Measurements from ENCODE around the gene ZNF839.
A peak's percentile ranks its signal among the peaks of the same experiment; 100 is the strongest.

Gene ZNF839

GRCh38 chr14:102319351-102320032 is at the start of gene ZNF839:
Gene ZNF839 (plus strand): TSS chr14:102319746. CDS start chr14:102319766, 20 bp downstream.
- TF ChIP-seq, protein P1, sequence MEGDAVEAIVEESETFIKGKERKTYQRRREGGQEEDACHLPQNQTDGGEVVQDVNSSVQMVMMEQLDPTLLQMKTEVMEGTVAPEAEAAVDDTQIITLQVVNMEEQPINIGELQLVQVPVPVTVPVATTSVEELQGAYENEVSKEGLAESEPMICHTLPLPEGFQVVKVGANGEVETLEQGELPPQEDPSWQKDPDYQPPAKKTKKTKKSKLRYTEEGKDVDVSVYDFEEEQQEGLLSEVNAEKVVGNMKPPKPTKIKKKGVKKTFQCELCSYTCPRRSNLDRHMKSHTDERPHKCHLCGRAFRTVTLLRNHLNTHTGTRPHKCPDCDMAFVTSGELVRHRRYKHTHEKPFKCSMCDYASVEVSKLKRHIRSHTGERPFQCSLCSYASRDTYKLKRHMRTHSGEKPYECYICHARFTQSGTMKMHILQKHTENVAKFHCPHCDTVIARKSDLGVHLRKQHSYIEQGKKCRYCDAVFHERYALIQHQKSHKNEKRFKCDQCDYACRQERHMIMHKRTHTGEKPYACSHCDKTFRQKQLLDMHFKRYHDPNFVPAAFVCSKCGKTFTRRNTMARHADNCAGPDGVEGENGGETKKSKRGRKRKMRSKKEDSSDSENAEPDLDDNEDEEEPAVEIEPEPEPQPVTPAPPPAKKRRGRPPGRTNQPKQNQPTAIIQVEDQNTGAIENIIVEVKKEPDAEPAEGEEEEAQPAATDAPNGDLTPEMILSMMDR (IDR thresholded peaks at IDR 0.05; ENCODE audit: control insufficient read depth, extremely low read depth, insufficient read depth) = no peak
- peak within 1 kb of the TSS; percentile 77 for H3K4me3 ChIP-seq (ENCODE audit: low read depth, low read length)
- DNase-seq (ENCODE audit: low read depth) = peak; percentile 59

GRCh38 chr14:102272392-102272791 is 47.2 kb upstream of the ZNF839 start:
- H3K4me3 ChIP-seq (ENCODE audit: low read depth, low read length) = no peak overlapping the region
- TF ChIP-seq, protein P1 (IDR thresholded peaks at IDR 0.05; ENCODE audit: control insufficient read depth, extremely low read depth, insufficient read depth) = no peak
- DNase-seq (ENCODE audit: low read depth) = no peak

GRCh38 chr14:102275866-102276265 is 43.7 kb upstream of the ZNF839 start:
- no peak overlapping the region for H3K4me3 ChIP-seq (ENCODE audit: low read depth, low read length)
- TF ChIP-seq, protein P1 (IDR thresholded peaks at IDR 0.05; ENCODE audit: control insufficient read depth, extremely low read depth, insufficient read depth) = no peak
- DNase-seq (ENCODE audit: low read depth) = no peak

DNA sequence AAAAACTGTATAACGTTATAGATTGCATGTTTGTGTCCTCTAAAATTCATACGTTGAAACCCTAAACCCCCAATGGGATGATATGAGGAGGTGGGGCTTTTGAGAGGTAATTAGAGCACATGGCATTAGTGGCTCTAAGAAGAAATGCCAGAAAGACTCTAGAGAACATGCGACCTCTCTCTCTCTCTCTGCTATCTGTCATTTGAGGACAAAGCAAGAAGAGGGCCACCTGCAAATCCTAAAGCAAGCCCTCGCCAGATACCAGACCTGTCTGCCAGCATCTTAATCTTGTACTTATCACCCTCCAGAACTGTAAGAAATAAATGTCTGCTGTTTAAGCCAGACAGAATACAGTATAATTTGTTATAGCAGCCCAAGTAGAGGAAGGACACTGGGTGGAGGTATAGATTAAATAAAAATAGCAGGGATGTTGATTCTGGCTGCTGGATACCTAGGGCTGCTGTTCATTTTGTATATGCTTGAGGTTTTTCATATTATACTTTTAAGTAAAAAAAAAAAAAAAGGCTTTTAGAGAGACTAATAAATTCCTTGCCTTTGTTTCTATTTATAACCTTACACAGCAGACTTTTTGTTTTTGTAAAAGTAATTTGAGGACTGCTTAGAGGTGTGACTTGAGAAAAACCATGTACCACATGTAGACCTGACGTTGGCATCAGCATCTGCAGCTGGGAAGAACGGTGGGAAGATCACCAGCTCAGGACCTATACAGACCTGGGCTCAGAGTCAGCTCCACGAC is 41.5 kb upstream of the ZNF839 start:
- H3K4me3 ChIP-seq (ENCODE audit: low read depth, low read length) = no peak overlapping the region
- no peak for DNase-seq (ENCODE audit: low read depth)
- TF ChIP-seq, protein P1 (IDR thresholded peaks at IDR 0.05; ENCODE audit: control insufficient read depth, extremely low read depth, insufficient read depth) = no peak

GRCh38 chr14:102278631-102278935 is 41.0 kb upstream of the ZNF839 start:
- DNase-seq (ENCODE audit: low read depth) = no peak
- TF ChIP-seq, protein P1 (IDR thresholded peaks at IDR 0.05; ENCODE audit: control insufficient read depth, extremely low read depth, insufficient read depth) = no peak
- H3K4me3 ChIP-seq (ENCODE audit: low read depth, low read length) = no peak overlapping the region

DNA sequence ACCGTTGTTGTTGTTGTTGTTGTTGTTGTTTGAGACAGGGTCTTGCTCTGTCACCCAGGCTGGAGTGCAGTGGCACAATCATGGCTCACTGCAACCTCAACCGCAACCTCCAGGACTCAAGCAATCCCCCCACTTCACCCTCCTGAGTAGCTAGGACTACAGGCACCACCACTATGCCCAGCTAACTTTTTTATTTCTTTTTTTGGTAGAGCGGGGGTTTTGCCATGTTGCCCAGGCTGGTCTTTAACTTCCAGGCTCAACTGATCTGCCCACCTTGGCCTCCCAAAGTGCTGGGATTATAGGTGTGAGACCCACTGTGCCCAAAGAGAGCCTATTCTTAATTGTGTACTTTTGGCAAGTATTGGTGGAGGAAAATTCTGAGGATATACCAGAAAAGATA is 40.3 kb upstream of the ZNF839 start:
- H3K4me3 ChIP-seq (ENCODE audit: low read depth, low read length) = no peak overlapping the region
- TF ChIP-seq, protein P1 (IDR thresholded peaks at IDR 0.05; ENCODE audit: control insufficient read depth, extremely low read depth, insufficient read depth) = no peak
- no peak for DNase-seq (ENCODE audit: low read depth)

Measured in LNCaP clone FGC (cell line).